Fibroblast of the aortic adventitia (primary cell): ENCODE data around the gene ADAM11. TPM values are rescaled to one million over a fixed set of nuclear protein-coding genes. Genes with fewer than 3 reads are reported as not detected.

Source experiments
- DNase-seq: peaks from one replicate; pipeline ENCODE4 v3.0.0-alpha.2; 2010; ENCODE audit warnings: low read depth
- H3K4me3 ChIP-seq: 2 replicates; pipeline ENCODE4 v1.5.1; 2011; ENCODE audit warnings: low read depth, mild to moderate bottlenecking, control low read depth, low read length, moderate library complexity
- total RNA-seq: library from RNA; depleted of rRNA; stranded (reverse); fragments of >200 nt; gene quantifications from 2 replicates; pipeline ENCODE4 v1.2.3, GENCODE V29; 2012; ENCODE audit warnings: low replicate concordance
- TF ChIP-seq, protein P1 (sequence below): IDR thresholded peaks from 2 replicates; pipeline ENCODE4 v1.5.1; 2011; ENCODE audit warnings: mild to moderate bottlenecking, low read length, control low read depth, inconsistent platforms; ENCODE audit not compliant: insufficient read depth

The ADAM11 gene
- total RNA-seq, 1 donor, result 0.36 TPM

- no peak for DNase-seq
Measured at GRCh38 chr17:44796731-44797130, 37.9 kb downstream of the ADAM11 start.

DNA sequence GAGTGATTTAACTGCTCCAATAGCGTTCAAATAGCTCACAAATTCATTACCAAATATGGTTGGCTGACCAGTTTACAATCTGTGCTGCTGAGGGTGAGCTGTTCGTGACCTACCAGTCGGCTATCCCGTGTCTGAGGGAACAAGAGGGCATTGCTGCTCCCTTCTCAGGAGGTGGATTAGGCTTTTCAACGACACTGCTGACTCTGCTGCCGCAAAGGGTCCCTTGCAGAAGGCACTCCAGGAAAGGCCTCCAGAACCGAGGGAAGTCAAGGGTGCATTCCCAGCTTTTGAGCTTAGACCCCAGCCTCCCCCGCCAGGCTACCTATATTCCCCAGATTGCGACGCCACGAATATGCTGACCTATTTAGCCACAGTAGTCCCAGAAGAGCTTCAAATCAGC is 39.0 kb downstream of the ADAM11 start:
- DNase-seq, result no peak
- no peak overlapping the region for H3K4me3 ChIP-seq
- TF ChIP-seq, protein P1, sequence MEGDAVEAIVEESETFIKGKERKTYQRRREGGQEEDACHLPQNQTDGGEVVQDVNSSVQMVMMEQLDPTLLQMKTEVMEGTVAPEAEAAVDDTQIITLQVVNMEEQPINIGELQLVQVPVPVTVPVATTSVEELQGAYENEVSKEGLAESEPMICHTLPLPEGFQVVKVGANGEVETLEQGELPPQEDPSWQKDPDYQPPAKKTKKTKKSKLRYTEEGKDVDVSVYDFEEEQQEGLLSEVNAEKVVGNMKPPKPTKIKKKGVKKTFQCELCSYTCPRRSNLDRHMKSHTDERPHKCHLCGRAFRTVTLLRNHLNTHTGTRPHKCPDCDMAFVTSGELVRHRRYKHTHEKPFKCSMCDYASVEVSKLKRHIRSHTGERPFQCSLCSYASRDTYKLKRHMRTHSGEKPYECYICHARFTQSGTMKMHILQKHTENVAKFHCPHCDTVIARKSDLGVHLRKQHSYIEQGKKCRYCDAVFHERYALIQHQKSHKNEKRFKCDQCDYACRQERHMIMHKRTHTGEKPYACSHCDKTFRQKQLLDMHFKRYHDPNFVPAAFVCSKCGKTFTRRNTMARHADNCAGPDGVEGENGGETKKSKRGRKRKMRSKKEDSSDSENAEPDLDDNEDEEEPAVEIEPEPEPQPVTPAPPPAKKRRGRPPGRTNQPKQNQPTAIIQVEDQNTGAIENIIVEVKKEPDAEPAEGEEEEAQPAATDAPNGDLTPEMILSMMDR, result no peak

More at GRCh38 chr17:44796731-44797130, 37.9 kb downstream of the ADAM11 start:
- H3K4me3 ChIP-seq, result no peak overlapping the region
- TF ChIP-seq, protein P1, result no peak

DNA sequence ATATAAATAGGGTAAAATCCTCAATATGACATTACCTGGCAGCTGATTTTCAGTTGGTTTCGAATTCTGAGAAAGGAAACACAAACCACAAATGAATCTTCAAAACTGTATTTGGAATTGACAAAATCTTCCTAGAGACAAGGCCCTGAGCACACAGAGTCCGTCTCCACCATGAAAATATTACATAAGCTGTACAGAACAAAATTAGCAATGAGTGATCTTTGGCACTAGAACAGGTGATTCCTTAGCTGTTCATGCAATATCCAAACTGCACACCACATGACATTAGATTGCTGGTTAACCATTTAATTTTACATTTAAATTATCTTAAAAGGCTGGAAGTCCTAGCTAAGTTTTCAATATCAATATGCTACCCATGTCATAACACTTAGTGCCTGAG is 39.6 kb downstream of the ADAM11 start:
- no peak for DNase-seq
- TF ChIP-seq, protein P1, result no peak

DNA sequence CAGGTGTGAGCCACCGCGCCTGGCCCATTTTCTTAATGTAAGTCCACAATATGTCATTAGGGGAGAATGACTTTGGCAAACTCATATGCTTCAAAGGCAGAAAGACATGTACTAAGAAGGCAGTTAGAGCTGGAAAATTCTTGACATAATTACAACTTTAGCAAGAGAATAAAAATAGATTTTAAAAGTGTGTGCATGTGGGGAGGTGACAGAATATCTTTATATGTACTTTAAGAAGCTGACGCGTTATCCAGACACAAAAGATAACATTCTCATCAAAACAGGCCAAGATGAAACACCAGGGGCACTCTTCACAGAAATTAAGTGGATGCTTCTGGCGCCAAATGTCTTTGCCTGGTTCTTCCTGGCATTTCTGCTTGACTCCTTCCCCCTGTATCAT is 43.1 kb downstream of the ADAM11 start:
- no peak overlapping the region for H3K4me3 ChIP-seq
- DNase-seq, result no peak
- TF ChIP-seq, protein P1, result no peak

More for the DNA sequence above, 39.6 kb downstream of the ADAM11 start:
- H3K4me3 ChIP-seq, result no peak overlapping the region

DNA sequence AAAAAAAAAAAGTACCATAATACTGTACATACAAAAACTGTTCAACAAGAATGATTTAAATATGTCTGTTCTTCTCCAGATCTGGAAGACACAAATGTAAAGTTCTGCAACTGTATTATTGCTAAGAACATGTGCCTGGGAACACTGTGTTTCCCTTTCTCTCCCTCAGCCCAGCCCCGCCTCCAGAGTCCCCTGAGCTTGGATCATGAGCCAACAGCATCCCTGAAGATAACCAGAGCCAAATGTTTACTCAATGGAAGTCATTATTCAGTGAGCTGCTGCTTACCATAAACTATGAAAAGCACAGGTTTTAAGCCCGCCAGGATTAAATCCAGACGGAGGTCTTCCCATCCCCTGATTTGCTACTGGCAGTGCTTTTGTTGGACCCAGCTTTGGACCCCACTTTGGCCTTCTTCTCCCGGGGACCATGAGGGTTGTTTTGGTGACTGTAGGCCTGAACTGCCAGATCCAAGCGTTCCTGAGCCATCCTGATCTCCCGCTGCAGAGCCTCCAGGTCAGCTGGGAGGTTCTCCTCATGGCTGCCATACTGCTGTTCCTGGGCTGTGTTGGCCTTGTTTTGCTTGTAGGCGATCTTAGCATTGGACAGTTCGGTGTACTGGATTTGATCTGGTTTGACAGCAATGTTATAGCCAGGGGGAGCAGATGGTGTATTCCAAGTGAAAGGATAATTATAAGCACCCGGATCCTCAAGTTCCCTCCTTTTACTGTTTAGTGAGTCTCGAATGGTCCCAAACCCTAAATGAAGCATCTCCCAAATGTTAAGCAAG is 45.7 kb downstream of the ADAM11 start:
- TF ChIP-seq, protein P1, result no peak
- no peak overlapping the region for H3K4me3 ChIP-seq
- no peak for DNase-seq

DNA sequence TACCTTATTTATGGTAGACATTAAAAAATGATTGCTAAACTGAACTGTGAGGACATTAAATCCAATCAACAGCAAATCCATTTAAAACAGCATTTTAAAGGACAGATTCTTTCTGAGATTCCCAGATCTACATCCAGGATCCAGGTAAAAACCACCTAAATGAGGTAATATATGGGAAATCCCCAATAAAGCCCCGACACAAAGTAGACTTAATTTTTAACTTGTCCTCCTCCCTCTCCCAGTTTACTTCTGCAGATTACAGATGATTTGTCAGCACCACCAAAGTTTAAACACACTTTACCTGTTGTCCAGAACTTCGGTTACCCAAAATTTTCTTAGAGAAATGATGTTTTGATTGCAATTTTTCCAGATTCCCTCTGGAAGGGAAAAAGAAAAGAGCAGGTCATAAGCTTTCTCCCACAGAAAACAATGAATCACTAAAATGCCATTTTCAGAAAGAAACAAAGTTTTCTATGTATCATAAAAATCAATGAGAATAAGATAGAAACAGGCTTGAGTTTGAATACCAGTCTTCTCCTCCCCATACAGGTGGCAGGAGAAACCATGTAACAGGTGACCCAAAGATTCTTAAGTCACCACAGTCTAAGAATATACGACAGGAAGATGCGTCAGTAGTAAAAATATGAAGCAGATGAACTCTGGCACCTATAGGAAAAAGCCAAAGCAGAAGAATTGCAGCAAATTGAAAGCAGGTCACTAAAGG is 48.5 kb downstream of the ADAM11 start:
- DNase-seq, result no peak
- no peak overlapping the region for H3K4me3 ChIP-seq

More for the DNA sequence above, 48.5 kb downstream of the ADAM11 start:
- TF ChIP-seq, protein P1, result no peak
